HG02623 (cell line): ENCODE measurements around the gene SH3BGRL.
"Not testable (repeated sequence)": the region's sequence is repeated elsewhere in the genome, so short reads cannot be mapped to it uniquely, and the experiment has no call there.

ENCODE experiments used
- ATAC-seq: cut with Tn5 transposase; IDR thresholded peaks from one replicate; pipeline ENCODE4 v1.9.1; 2021; ENCODE audit warnings: moderate library complexity; ENCODE audit not compliant: unreplicated experiment

Gene SH3BGRL

DNA sequence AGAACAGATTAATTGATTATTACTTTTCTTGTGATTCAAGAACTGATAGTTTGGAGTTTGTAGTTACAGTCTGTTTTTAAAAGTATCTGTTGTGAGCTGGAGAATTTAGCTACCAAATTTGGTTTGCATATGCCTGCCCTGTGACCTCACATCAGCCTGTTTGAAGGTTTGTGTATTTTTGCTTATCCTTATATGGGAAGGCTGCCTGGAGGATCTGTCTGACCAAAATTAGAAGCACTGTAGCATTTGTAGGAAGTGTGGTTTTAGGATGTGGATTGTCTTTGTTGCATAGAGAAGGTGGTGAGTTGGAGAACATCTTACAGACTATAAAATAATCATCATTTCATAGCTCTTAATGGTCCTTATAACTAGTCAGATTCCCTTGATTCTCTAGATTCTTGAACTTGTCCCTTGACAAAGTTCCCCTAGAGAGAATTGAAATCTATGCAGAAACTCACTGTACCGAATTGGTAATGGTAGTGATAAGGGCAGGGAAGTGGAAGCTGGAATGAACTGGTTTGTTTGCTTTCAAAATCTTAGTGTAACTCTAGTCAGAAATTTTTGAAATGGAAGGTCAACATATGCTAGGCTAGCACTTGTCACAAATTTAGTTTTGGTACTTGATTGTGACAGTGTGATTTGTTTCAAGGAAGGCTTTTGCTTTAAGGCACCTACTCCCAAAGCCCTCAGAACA, 57.3 kb downstream of the SH3BGRL start:
- no peak for ATAC-seq

DNA sequence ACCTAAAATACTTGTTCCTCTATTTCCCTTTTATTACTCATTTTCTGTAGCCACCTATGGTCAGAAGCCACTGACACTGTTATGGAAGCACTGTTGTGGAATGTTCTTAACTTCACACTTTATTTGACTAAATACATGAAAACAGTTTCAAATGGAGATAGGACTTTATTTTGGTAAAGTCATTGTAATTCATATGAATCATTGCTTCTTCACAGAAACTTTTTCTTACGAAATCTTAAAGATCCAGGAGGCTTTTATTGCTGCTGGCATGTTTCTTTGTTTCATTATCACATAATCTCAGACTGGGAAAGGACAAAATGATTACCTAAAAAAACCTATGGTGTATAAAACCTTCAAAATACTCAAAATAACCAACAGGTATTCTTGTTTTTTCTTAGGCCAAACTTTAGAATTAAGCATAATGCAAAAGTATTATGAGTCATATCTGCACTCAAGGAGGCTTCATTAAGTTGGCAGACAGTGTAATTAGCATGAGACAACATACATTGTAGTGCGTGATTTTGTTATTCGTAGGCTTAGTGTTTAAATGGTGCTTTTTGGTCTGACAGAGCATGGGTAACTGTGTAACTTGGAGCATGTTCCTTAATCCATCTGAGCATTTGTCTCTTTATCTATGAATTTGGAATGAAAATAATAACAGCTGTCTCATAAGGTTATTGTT, 58.0 kb downstream of the SH3BGRL start:
- no peak for ATAC-seq

DNA sequence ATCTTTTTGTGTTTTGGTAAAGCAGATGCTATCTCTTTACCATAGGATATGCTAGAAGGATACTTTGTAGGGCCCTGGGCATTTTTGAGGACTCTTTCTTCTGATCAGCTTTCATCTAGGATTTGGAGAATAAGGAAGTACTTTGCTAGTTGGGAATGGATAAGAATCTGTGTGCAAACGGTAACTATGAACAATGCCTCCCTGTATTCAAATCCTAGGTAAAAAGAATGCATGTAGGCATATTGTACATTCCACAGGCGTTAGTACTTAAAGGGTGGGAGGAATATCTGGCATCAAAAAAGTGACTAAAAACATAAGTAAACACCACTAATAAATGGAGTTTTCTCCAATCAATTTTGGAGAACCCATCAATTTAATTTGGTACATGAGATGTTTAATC, 59.7 kb downstream of the SH3BGRL start:
- ATAC-seq: no peak

- ATAC-seq: no peak
These were observed 61.2 kb downstream of the SH3BGRL start for GRCh38 chrX:81263059-81263458.

DNA sequence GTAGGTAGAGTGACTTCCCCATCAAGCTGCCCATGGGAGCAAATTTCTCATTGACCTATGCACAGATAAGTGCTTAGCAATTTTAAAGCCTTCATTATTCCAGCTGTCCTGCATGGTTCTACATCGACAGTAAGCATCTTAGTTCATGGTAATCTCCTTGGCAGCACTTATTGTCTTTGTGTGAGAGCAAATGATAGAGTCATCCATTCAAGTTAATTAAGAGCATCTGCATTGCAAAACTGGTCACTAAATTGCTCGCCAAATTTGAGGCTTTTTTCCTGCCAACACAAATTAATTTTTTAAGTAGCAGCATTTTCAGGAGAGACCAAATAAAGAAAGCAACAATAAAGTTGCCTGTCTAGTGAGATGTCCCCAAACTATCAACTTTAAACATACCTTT, 76.7 kb downstream of the SH3BGRL start:
- ATAC-seq: no peak

- ATAC-seq: no peak
These were observed 78.2 kb downstream of the SH3BGRL start for GRCh38 chrX:81280148-81280547.

GRCh38 chrX:81286075-81286474, 84.2 kb downstream of the SH3BGRL start:
- no peak for ATAC-seq

DNA sequence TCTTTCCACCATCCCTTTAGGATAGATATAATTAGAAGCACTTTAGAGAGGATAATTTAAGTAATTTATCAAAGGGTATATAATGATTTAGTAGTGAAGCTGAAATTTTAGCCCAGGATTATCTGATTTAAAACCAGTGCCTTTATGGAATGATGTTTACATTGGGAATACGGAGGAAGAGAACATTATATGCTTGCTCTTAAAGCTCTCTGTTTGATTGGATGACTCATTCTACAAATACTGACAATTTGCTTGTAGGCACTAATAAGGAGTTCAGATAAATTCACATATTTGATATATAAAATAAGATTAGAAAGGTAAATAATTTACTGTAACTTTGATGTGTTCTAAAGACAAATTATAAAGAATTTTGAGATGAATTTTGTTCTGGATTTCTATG, 84.7 kb downstream of the SH3BGRL start:
- no peak for ATAC-seq

DNA sequence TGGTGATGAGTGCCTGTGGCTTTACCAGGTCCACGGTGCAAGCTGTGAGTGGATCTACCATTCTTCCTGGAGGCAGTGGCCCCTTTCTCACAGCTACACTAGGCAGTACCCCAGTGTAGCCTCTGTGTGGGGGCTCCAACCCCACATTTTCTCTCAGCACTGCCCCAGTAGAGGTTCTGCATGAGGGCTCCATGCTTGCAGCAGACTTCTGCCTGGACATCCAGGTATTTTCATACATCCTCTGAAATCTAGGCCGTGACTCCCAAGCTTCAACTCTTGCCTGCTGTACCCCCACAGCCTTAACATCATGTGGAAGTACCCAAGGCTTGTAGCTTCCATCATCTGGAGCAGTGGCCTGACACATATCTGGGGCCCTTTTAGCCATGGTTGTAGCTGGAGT, 90.1 kb downstream of the SH3BGRL start:
- no peak for ATAC-seq

DNA sequence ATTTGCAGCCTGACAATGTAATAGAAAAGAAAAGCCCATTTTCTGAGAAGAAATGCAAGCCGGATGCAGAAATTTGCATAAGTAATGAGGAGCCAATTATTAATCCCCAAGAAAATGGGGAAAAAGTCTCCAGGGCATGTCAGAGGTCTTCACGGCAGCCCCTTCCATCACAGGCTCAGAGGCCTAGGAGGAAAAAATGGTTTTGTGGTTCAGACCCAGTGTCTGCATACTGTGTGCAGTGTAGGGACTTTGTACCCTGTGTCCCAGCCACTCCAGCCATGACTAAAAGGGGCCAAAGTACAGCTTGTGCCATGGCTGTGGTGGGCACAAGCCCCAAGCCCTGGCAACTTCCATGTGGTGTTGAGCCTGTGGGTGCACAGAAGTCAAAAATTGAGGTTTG, 92.2 kb downstream of the SH3BGRL start:
- no peak for ATAC-seq

- no peak for ATAC-seq
These were observed 100.0 kb downstream of the SH3BGRL start for GRCh38 chrX:81301877-81302276.

DNA sequence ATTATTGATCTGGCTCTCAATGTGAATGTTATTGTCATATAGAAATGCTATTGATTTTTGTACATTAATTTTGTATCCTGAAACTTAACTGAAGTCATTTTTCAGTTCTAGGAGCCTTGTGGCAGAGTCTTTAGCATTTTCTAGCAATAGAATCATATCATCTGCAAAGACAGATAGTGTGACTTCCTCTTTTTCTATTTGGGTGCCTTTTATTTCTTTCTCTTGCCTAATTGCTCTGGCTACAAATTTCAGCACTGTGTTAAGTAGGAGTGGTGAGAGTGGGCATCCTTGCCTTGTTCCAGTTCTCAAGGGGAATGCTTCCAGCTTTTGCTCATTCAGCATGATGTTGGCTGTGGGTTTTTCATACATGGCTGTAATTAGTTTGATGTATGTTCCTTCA, 102.7 kb downstream of the SH3BGRL start:
- no peak for ATAC-seq

DNA sequence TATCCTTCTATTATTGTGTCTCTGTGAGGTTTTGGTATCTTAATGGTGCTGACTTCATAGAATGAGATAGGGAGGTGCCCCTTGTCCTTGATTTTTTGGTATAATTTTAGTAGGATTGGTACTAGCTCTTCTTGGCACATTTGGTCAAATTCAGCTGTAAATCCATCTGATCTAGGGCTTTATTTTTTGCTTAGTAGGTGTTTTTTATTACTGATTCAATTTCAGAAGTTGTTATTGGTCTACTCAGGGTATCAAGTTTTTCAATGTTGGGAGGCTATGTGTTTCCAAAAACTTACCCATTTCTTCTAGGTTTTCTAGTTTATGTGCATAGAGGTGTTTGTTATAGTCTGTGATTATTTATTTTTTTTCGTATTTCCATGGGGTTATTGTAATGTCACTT, 103.3 kb downstream of the SH3BGRL start:
- no peak for ATAC-seq

GRCh38 chrX:81308086-81308829, 106.4 kb downstream of the SH3BGRL start:
- ATAC-seq: no peak

GRCh38 chrX:81316163-81316562, 114.3 kb downstream of the SH3BGRL start:
- no peak for ATAC-seq

- ATAC-seq: not testable (repeated sequence)
These were observed 129.8 kb downstream of the SH3BGRL start for GRCh38 chrX:81331653-81332052.

GRCh38 chrX:81336455-81337152, 134.7 kb downstream of the SH3BGRL start:
- no peak for ATAC-seq

GRCh38 chrX:81337805-81338204, 135.9 kb downstream of the SH3BGRL start:
- ATAC-seq: no peak

DNA sequence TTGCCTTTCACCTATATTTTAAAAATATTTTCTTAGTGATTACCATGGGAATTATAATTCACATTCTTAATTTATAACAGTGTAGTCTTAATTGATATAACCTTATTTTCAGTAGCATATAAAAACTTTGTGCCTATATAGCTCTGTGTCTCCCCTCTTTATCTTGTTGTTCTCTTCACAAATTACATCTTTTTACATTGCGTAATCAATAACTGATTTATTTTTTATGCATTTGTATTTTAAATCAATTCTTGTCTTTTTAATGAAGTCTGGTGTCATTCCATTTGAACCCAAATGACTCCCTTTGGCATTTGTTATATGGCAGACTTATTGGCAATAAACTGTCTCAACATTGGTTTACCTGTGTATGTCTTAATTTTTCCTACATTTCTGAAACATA, 137.0 kb downstream of the SH3BGRL start:
- no peak for ATAC-seq

DNA sequence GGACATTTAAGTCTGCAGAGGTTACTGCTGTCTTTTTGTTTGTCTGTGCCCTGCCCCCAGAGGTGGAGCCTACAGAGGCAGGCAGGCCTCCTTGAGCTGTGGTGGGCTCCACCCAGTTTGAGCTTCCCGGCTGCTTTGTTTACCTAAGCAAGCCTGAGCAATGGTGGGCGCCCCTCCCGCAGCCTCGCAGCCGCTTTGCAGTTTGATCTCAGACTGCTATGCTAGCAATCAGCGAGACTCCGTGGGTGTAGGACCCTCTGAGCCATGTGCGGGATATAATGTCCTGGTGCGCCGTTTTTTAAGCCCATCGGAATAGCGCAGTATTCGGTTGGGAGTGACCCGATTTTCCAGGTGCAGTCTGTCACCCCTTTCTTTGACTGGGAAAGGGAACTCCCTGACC, 143.4 kb downstream of the SH3BGRL start:
- ATAC-seq: not testable (repeated sequence)
